Lower lobe of right lung (tissue), 2 donors: ENCODE results near the gene N4BP2. TPM values are rescaled to one million over a fixed set of nuclear protein-coding genes. Genes with fewer than 3 reads are reported as not detected.

Experiments used
- ATAC-seq, 2 donors: fragments of 200-7000 bp; cut with Tn5 transposase; one replicate each; pipeline ENCODE4 v1.9.1; 2020 to 2022; ENCODE audit warnings: mild to moderate bottlenecking in 2 of 2, moderate library complexity in 2 of 2
- DNase-seq: peaks from one replicate; pipeline ENCODE4 v3.0.0-alpha.2; 2020
- H3K27ac ChIP-seq: fragments of 200-600 bp; one replicate; pipeline ENCODE4 v1.8.0; 2022
- H3K27me3 ChIP-seq: fragments of 200-600 bp; one replicate; pipeline ENCODE4 v1.8.0; 2022; ENCODE audit warnings: low read depth
- H3K36me3 ChIP-seq: fragments of 200-600 bp; one replicate; pipeline ENCODE4 v1.8.0; 2022; ENCODE audit warnings: mild to moderate bottlenecking
- H3K4me1 ChIP-seq: fragments of 200-600 bp; one replicate; pipeline ENCODE4 v1.8.0; 2022
- H3K4me3 ChIP-seq: fragments of 200-600 bp; one replicate; pipeline ENCODE4 v1.8.0; 2022; ENCODE audit warnings: mild to moderate bottlenecking
- H3K9me3 ChIP-seq: fragments of 200-600 bp; one replicate; pipeline ENCODE4 v1.8.0; 2022
- intact Hi-C: fragments of 100-400 bp; cut with DNase I; formaldehyde crosslinking; loops from one replicate; pipeline ENCODE4 v1.11.0; 2022
- total RNA-seq: library from RNA; stranded (reverse); fragmentation: NEBNext Ultra II Directional; extraction: Animal tissue kit (Norgen Biotek cat#: 25700); gene quantifications from one replicate; pipeline ENCODE4 v1.2.1, GENCODE V29; 2021
- TF ChIP-seq, protein P1 (sequence below): fragments of 200-600 bp; IDR thresholded peaks from one replicate; pipeline ENCODE4 v1.8.0; 2022; ENCODE audit warnings: antibody characterized with exemption, mild to moderate bottlenecking
- donor health status: DM: no; HTN: yes; CAD: no; lungs with severe emphysema.

The N4BP2 gene
- total RNA-seq, 1 donor from 2014 or later: 10.0 TPM

DNA sequence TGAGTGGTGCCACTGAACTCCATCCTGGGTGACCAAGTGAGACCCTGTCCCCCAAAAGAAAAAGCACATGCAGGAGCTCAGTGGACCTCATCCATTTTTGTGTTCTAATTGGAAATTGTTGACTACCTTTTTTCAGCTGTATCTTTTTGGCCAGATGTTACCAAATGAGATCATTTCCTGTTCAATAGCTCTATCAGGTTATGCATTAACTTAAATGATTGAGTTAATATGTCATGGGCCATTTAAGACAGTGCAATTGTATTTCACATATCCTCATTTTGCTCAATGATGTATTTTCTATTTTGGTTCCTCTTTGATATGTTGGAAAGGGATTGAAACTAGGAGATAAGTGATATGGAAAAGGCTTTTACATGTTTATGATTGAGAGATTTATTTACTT lies 113.9 kb downstream of the N4BP2 start:
- DNase-seq (no peak), ATAC-seq (no peak)
- no peaks in the 10 kb centered on the region for H3K36me3 ChIP-seq
- H3K4me1 ChIP-seq: no peaks in the 10 kb centered on the region
- TF ChIP-seq, protein P1, sequence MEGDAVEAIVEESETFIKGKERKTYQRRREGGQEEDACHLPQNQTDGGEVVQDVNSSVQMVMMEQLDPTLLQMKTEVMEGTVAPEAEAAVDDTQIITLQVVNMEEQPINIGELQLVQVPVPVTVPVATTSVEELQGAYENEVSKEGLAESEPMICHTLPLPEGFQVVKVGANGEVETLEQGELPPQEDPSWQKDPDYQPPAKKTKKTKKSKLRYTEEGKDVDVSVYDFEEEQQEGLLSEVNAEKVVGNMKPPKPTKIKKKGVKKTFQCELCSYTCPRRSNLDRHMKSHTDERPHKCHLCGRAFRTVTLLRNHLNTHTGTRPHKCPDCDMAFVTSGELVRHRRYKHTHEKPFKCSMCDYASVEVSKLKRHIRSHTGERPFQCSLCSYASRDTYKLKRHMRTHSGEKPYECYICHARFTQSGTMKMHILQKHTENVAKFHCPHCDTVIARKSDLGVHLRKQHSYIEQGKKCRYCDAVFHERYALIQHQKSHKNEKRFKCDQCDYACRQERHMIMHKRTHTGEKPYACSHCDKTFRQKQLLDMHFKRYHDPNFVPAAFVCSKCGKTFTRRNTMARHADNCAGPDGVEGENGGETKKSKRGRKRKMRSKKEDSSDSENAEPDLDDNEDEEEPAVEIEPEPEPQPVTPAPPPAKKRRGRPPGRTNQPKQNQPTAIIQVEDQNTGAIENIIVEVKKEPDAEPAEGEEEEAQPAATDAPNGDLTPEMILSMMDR: no peak
- H3K27ac ChIP-seq: no peak overlapping the region
- no peaks in the 10 kb centered on the region for H3K27me3 ChIP-seq
- H3K4me3 ChIP-seq: no peak overlapping the region
- peaks cover 7% of the 10 kb centered on the region for H3K9me3 ChIP-seq
- intact Hi-C loops: no loop called here

DNA sequence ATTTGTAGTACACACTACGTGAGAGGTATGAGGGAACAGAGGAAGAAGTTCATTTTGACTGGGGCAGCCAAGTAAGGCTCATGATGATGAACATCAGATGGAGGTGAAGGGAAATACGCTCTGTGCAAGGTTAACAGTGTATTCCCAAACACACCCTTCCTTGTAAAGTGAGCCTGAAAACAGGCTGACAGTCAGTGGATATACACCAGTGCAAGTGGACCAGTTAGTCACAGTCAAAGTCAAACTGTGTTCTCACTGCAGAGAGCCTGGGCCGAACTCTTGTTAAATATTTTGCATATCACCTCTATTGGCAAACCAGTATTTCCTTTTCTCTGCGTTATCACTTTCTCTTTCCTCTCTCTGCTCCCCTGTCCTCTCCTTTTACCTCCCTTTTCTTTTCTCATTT lies 116.8 kb downstream of the N4BP2 start:
- Histone ChIP-seq H3K27ac (no peak overlapping the region), H3K4me3 (no peak overlapping the region), H3K4me1 (no peaks in the 10 kb centered on the region), H3K36me3 (no peaks in the 10 kb centered on the region), H3K27me3 (no peaks in the 10 kb centered on the region), H3K9me3 (no peaks in the 10 kb centered on the region)
- intact Hi-C loops: no loop called here
- TF ChIP-seq, protein P1: no peak
- DNase-seq (no peak), ATAC-seq (no peak)

DNA sequence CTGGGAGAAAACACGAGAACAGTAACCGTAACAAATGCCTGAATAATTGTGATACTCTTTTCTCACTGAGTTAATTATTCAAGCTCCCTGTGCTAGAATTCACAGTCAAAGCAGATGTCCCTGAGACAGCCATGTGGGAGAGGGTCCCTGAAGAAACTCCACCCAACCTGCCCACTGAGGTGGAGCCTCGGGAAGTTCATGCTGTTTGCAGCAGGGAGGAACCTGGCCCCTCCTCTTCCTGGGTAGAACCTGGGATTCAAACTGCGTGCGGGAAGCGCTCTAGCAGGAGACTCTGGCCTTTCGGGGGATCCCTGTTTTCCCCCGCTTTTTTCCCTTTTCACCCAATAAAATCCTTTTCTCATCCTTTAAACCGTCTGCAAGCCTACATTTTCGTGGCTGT lies 120.0 kb downstream of the N4BP2 start:
- H3K4me3 ChIP-seq: no peak overlapping the region
- no peak for ATAC-seq
- TF ChIP-seq, protein P1: no peak

DNA sequence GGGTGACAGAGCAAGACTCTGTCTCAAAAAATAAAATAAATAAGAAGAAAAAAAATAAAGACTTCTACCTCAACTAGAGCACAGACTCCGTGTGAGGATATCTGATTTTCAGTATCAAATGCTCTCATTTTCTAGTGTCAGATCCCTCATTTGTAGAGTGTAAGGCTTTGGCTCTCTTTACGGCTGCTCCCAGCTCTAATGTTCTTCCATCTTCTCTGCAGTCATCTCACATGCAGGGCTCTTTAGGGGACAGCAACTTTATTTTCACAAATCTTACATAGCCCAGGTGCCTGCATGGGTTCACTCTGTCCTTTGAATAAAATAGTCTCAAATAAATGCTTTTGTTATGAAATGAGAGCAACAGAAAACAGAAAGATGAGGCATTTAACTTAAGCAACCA lies 120.9 kb downstream of the N4BP2 start:
- intact Hi-C loops: no loop called here
- Histone ChIP-seq H3K4me3 (no peak overlapping the region), H3K27me3 (no peaks in the 10 kb centered on the region), H3K36me3 (no peaks in the 10 kb centered on the region), H3K4me1 (no peaks in the 10 kb centered on the region), H3K27ac (no peak overlapping the region), H3K9me3 (no peaks in the 10 kb centered on the region)
- TF ChIP-seq, protein P1: no peak
- ATAC-seq (no peak), DNase-seq (no peak)

More for the DNA sequence above, 120.0 kb downstream of the N4BP2 start:
- Histone ChIP-seq H3K36me3 (no peaks in the 10 kb centered on the region), H3K4me1 (no peaks in the 10 kb centered on the region), H3K27me3 (no peaks in the 10 kb centered on the region), H3K9me3 (no peaks in the 10 kb centered on the region), H3K27ac (no peak overlapping the region)
- DNase-seq: no peak
- intact Hi-C loops: no loop called here

DNA sequence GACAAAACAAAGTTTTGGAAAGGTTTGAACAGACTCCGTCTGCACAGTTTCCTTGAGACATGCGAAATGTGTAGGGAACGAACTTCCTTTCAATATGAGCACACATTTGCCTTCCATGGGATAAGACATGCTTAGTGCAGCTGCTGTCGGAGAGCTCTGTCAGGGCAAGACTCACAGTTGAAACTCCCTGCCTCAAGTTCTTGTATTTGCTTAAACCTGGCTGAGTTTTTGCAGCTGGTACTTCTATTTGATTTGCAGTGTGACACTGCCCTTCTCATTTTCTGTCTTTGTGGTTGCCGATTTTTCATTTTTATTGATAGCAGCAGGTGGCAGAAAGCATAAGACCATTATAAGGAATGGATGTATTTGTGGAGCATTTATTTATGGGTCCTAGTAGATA lies 122.0 kb downstream of the N4BP2 start:
- Histone ChIP-seq H3K27ac (no peak overlapping the region), H3K4me1 (no peaks in the 10 kb centered on the region), H3K36me3 (no peaks in the 10 kb centered on the region), H3K27me3 (no peaks in the 10 kb centered on the region), H3K4me3 (no peak overlapping the region), H3K9me3 (no peaks in the 10 kb centered on the region)
- intact Hi-C loops: no loop called here
- TF ChIP-seq, protein P1: no peak
- ATAC-seq: no peak
- DNase-seq: no peak

DNA sequence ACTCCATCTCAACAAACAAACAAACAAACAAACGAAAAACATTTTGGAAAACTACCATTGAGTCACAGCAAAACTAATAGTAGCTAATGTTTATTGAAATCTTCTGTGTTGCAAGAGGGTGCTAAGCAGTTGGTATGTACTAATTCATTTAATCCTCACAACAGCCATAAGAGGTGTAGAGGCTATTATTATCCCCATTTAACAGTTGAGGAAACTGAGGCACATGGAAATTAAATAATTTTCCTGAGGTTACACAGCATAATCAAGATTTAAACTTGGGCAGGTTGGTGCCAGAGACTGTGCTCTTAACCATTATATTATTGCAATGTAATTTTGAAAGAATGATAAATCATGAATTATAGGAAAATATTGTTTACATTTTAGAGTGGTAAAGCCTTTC lies 122.7 kb downstream of the N4BP2 start:
- Histone ChIP-seq H3K27ac (no peak overlapping the region), H3K4me1 (no peaks in the 10 kb centered on the region), H3K27me3 (no peaks in the 10 kb centered on the region), H3K9me3 (no peaks in the 10 kb centered on the region), H3K4me3 (no peak overlapping the region), H3K36me3 (no peaks in the 10 kb centered on the region)
- ATAC-seq: no peak
- intact Hi-C loops: no loop called here
- DNase-seq: no peak
- TF ChIP-seq, protein P1: no peak
